IPS-NIHi7 (cell line): ENCODE data around the gene PPM1J.
A peak's percentile ranks its signal among the peaks of the same experiment; 100 is the strongest.
"Not testable (repeated sequence)": the region's sequence is repeated elsewhere in the genome, so short reads cannot be mapped to it uniquely, and the experiment has no call there.

Source experiments
- DNase-seq: peaks from one replicate; pipeline ENCODE4 v3.0.0; 2012; ENCODE audit warnings: mixed read lengths; ENCODE audit errors: extremely low spot score

The PPM1J gene, protein sequence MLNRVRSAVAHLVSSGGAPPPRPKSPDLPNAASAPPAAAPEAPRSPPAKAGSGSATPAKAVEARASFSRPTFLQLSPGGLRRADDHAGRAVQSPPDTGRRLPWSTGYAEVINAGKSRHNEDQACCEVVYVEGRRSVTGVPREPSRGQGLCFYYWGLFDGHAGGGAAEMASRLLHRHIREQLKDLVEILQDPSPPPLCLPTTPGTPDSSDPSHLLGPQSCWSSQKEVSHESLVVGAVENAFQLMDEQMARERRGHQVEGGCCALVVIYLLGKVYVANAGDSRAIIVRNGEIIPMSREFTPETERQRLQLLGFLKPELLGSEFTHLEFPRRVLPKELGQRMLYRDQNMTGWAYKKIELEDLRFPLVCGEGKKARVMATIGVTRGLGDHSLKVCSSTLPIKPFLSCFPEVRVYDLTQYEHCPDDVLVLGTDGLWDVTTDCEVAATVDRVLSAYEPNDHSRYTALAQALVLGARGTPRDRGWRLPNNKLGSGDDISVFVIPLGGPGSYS

DNA sequence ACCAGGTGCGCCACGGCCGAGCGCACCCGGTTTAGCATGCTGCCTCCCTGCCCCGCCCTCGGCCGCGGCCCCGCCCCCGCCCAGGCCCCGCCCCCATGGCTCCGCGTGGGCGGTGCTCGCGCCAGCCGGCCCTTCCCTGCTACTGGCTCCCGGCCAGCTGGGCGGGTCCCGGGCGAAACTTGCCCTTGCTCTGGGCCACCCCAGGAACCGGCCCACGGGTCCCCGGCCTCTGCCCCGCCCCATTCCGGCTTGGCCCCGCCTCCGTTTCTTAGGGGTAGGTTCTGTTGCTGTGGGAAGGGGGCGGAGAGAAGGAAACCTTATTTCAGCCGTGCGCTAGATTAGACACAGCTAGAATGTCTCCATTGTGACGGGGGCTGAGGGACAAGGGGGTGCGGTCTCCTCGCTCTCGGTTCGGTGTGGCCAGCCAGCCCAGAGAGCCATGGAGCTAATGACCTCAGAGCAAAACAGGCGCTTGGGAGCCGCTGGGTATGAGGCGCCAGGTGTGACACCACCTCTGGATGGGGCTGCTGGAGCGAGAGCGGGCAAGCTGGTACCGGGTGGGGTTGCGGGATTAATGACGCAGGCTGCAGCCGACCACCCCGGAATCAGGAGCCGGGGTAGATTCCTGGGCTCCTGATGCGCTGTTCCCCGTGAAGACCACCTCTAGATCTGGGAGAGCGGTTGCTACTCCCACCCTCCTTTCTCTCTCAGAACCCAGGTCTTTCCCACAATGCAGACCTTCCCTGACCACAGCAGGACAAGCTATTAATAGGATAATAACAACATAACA is at the start of gene PPM1J:
Gene PPM1J (minus strand): TSS at position 69 of the 790 bp plus-strand sequence. CDS start 31 bp downstream, at position 38.
- peak; percentile 97 for DNase-seq

DNA sequence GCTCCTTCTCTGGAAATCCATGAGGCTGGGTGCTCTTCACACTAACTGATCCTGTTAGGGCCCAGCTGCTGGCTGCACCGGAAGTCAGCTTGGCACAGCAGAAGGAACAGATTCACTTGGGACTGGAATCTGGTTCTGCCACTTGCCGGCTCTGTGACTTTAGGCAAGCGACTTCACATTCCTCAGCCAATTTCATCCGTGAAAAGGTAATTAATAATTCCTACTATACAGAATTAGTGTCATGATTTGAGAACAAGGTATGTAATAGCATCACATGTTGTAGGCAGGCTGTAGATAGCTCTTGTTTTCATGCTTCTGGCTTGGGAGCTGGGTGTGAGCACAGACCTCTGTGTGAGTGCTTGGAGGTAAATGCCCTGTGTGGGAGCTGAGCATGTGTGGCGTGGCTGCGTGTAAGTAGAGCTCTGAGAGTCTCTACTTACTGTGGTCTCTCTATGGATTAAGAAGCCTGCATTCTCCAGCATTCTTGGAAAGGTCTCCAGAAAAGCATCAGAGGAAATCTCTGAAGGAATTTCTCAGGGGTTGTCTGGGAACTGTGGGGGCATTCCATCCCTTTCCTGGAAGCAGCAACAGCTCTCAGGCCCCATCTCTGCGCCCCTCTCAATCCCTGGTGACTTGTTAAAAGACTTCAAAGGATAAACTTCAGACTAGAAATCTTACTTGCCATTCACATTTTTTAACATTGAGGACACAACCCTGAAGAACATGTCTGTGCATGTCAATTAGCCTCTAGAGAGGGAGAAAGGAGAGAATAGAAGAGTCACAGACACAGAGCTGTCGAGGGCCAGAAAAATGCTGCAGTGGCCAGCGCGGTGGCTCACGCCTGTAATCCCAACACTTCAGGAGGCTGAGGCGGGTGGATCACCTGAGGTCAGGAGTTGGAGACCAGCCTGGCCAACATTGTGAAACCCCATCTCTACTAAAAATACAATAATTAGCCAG is 47.7 kb upstream of the PPM1J start:
- DNase-seq: no peak

DNA sequence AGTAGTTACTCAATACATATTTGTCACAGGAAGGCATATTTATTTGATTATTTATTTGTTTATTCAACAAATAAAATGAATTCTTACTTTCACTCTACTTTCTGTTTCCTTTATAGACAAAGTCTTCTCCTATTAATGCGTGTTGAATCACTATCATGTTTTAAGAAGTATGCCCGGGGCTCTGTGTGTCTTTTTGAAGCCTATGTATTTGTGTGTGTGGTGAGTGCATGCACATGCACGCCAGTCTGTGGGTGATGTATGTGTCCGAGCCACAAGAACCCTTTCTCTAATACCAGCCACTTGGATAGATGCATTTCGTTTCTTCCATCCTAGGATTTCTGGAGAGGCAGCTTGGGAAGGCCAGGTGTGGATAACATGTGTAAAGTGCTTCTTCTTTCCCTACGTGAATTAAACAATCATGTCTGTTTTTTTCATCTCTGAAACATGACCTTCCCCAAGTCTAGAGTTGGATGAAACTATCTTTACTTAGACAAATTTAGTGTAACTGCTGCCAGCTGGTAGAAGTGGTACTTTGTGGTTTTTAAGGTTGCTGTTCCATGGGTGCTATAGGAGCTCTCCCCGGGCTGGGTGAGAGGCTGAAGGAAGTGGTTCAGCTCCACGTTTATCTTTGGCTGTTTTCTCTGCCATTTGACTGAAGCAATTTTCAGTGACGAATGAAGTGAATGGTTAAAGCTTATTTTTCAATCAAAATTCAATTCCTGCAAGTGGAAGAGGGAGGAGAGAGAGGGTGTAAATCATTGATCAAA is 46.8 kb upstream of the PPM1J start:
- DNase-seq: no peak

DNA sequence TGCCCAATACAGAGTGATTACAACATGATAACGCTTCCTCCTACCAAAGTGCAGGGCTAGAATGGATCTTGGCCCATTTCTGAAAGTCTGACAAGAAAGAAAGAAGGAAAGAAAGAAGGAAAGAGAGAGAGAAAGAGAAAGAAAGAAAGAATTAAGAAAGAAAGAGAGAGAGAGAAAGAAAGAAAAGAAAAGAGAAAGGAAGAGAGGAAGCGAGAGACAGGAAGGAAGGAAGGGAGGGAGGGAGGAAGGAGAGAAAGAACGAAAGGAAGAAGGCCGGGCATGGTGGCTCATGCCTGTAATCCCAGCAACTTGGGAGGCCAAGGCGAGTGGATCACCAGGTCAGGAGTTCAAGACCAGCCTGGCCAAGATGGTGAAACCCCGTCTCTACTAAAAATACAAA is 44.1 kb upstream of the PPM1J start:
- no peak for DNase-seq

DNA sequence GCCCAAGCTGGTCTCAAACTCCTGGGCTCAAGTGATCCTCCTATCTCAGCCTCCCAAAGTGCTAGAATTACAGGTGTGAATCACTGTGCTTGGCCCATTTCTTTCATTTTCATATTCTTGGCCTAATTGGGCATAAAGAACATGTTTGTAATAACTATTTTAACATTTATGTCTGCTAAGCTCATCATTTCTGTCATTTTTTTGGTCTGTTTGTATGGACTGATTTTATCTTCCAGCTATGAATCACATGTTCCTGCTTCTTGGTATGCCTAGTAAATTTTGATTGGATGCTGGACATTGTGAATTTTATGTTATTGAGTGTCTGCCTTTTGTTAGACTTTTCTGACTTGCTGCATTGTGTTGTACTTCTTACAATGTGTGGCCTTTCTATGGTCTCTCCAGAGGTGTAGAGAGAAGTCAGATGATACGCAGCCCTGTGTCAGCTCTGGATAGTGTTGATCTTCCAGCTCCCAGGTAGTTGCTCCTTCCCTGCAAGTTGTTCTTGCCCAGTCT is 39.0 kb upstream of the PPM1J start:
- DNase-seq: no peak

DNA sequence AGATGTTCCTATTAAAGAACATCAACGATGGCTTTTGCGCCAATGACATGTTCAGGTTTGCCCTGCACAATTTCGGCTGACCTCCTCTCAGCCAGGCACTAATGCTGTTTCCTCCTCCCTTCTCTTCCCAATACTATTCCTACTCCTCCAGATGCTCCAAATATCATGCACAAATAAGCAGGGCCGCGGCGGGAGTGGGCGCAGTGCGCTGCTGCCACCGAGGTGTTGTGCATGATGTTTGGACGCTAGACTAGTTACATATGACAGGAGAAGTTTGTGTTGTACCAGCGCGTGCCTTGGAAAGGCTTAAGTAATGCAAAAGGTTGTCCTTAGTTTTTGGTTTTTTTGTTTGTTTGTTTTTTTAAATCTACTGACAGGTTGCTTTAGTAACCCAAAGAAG is 33.3 kb upstream of the PPM1J start:
- DNase-seq: no peak

DNA sequence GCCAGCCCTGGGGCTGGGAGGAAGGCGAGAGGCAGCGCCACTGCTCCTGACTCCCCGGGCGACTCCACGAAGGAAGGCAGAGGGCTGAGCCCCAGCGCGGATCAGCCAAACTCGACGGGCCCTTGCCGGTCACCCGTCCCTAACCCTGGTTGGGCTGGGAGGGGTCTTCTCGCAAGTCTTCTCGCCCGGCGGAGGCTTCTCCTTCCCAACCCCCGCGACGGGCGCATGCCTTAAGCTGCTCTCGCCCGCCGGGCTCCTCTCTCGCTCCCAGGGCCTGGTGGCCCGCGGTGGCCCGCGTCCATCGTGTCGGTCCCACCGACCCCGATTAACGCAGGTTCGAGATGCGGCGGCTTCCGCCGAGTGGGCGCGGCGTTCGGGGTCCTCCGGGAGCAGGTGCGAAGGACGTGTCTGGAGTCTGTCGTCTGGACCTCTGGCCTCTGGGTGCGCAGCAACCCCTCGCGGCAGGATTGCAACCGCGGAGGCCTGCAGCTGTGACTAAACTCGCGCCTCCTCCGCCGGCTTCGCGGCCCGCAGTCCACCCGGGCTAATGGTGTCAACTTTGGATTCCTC is 29.0 kb upstream of the PPM1J start:
- peak; percentile 73 for DNase-seq

DNA sequence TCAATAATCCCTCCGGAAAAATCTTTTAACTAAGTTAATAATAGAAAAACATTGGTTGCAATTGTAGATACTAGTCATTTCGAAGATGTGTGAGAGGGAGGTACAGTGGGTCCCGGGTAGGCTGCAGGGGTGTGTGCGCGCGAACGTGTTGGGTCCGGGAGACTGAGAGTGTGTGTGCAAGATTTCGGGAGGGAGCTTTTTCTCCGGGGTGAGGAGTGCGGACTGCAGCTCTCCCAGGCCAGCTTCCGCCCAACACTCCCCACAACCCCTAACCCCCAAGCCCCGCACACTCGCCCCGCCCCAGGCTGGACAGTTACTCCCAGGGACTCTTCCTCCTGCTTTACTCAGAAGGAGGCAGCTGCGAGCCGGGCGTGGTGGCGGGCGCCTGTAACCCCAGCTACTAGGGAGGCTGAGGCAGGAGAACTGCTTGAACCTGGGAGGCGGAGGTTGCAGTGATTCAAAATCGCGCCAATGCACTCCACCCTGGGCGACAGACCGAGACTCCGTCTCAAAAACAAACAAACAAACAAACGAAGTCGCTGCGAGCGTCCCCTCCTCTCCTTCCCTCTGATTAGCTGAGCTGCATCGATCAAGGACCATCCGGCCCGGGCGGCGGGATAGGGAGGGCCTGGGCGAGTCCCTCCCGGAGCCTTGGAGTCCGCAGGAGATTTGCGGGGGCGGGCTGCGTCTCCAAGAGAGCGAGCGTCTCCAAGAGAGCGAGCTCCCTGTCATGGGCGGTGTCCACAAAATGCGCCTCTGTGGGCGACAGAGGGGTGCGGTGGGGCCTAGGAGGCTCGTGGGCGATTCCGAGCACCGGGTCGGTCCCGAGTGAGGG is 28.3 kb upstream of the PPM1J start:
- DNase-seq: peak; percentile 73

DNA sequence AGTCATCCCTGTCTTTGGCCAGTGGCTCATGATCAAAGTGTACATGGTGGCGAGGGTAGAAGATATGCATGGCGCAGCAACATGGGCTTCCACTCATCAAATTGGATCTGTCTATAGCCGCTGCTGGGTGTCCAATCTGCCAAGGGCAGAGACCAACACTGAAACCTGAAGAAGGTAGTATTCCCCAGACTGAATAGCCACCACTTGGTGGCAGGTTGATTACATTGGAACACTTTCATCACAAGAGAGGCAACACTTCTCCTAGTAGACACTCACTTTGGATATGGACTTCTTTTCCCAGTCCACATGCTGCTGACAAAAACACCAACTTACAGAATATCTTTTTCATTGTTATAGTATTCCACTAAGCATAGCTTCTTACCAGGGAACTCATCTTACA is 22.4 kb upstream of the PPM1J start:
- no peak for DNase-seq

DNA sequence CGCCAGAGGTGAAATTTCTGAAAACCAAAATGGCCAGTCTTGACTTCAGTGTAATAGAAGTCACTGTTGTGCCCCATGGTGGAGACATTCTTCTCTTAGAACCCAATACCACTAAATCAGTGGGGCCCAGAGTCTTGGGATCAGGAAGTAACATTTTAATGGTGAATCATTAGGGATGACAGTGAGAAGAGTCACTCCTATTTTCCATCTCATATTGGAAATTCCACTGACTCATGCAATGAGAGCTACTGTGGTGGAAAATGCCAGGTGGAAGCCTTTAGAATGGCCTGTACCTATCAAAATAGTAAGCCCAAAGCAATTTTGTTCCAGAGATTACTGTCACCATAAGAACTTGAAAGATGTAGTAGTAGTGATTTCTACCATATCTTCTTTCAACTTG is 20.6 kb upstream of the PPM1J start:
- no peak for DNase-seq

DNA sequence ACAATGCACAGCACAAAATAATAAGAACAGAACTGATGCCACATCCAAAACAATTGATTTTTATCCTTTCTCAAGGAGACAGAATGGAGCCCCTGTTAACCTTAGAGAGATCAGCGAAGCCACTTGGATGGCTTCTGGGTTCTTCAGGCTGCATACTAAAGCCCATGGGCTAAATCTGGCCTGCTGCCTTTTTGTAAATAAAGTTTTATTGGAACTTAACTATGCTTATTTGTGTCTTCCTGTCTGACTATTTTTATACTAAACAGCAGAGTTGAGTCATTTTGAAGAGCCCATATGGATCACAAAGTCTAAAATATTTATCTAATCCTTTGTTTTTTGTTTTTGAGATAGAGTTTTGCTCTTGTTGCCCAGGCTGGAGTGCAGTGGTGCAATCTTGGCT is 16.3 kb upstream of the PPM1J start:
- no peak for DNase-seq

DNA sequence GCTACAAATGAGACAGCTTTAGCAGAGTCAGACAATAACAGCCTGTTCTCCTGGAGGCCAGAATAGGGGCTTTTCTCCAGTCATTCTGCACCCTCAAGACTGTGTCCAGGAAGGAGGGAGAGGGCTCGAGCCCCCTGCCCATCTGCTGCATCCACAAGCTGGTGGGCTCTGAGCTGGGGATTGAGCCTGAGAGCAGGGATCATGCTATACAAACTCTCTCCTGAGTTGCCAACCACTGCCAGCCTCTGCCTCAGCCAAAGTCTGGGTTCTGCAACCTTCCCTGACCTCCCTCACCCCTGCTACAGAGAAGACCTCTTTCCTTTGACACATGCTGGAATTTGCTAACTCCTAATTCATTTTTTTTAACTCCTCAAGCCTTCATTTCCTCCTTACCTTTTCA is 14.8 kb upstream of the PPM1J start:
- no peak for DNase-seq

DNA sequence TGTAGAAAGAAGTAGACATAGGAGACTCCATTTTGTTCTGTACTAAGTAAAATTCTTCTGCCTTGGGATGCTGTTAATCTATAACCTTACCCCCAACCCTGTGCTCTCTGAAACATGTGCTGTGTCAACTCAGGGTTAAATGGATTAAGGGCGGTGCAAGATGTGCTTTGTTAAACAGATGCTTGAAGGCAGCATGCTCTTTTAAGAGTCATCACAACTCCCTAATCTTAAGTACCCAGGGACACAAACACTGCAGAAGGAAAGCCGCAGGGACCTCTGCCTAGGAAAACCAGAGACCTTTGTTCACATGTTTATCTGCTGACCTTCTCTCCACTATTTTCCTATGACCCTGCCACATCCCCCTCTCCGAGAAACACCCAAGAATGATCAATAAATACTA is 13.9 kb upstream of the PPM1J start:
- not testable (repeated sequence) for DNase-seq

DNA sequence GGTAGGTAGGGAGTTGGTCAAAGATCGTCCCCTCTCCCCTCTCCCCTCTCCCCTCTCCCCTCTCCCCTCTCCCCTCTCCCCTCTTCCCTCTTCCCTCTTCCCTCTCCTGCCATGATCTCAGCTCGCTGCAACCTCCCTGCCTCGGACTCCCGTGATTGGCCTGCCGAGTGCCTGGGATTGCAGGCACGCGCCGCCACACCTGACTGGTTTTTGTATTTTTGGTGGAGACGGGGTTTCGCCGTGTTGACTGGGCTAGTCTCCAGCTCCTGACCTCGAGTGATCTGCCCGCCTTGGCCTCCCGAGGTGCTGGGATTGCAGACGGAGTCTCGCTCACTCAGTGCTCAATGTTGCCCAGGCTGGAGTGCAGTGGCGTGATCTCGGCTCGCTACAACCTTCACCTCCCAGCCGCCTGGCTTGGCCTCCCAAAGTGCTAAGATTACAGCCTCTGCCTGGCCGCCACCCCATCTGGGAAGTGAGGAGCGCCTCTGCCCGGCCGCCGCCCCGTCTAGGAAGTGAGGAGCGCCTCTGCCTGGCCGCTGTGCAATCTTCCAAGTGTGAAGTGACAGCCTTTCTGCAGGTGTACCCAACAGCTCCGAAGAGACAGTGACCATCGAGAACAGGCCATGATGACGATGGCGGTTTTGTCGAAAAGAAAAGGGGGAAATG is 13.3 kb upstream of the PPM1J start:
- DNase-seq: not testable (repeated sequence)

DNA sequence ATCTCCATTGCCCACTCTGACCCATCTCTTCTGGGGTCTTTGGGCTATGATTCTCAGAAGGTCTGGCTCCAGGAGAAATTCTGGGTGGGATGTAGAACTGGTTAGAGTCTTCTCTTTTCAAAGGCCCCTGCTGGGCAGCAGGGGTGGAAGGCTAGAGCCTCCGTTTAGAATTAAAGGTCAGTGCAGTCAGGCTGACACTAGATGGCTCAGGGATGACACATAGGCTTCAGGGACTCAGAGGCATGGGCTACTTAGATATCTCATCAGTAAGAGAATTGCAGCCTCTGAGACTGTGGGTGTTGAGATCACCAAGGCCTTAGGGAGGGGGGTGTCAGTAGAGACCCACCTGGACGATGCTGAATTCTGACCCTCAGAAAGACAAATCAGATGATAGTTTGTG is 12.6 kb upstream of the PPM1J start:
- no peak for DNase-seq

DNA sequence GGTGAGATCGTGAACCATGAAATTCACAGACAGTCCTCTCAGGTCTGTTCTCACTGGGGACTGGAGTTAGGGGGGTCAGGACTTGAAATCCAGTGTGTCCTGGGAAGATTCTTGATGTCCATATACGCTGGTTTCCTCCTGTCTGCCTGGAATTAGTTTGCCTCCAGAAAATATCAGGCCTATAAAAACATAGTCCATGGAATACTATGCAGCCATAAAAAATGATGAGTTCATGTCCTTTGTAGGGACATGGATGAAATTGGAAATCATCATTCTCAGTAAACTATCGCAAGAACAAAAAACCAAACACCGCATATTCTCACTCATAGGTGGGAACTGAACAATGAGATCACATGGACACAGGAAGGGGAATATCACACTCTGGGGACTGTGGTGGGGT is 9.1 kb upstream of the PPM1J start:
- not testable (repeated sequence) for DNase-seq

DNA sequence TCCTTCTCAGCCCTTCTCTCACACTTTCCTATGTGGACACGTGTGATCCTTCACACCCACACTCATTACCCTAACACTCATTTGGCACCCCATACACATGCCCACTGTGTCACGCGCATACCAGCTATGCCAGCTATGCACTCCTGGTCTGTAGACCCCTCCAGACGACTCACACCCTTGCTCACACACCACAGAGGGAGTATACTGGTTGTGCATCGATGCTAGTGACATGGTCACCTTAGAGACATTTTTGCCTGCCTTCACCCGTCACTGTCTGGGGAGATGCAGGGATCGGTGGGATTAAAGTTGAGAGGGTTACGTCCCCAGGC is 8.3 kb upstream of the PPM1J start:
- no peak for DNase-seq

DNA sequence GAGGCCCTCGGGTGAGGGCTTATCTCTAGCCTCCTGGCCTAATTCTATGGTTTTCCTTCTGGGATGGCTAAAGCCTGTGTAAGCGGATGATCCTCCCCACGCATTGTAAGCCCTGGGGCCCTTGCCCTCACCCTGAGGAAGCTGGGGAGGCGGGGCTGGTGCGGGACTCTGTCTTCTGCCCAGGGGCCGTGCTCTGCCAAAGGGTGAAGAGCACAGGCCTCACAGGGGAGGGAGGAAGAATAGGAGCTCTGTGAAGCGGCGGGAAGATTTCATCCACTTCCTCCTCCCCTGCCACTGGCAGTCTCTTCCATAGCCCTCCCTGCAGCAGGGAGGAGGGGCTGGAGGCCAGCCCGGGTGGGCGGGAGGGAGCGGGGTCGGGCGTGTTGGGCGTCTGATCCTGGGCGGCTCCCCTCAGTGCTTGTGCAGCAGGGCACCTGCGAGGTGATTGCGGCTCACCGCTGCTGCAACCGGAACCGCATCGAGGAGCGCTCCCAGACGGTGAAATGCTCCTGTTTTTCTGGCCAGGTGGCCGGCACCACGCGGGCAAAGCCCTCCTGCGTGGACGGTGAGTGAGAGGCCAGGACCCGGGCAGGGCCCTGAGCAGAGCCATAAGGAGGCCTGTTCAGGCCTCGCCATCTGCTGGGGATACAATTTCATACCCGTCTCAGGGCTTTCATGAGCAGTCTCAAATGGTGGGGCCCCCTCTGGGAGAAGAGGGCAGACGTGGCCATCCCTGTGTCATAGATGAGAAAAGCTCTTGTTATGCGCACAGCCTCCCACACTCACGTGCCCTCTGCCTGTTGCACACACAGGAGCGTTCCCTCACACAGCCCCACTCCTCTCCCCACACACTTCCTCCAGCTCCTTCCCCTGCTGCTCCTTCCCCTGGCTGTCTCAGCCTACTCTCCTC is 7.7 kb upstream of the PPM1J start:
- peak; percentile 51 for DNase-seq
